Testis (tissue), 3 donors: Measurements from ENCODE around the gene AKT1. TPM values are rescaled to one million over a fixed set of nuclear protein-coding genes. Genes with fewer than 3 reads are reported as not detected.

Experiments used
- DNase-seq: peaks from one replicate; pipeline ENCODE4 v3.0.0-alpha.2; 2019
- H3K27ac ChIP-seq, 2 donors: fragments of 200-600 bp; sonication (generic); one replicate each; pipeline ENCODE4 v1.5.1; 2019
- H3K27me3 ChIP-seq: fragments of 200-600 bp; sonication (generic); one replicate; pipeline ENCODE4 v1.5.1; 2019
- H3K36me3 ChIP-seq: fragments of 200-600 bp; sonication (generic); one replicate; pipeline ENCODE4 v1.5.1; 2017; ENCODE audit warnings: low read depth; ENCODE audit errors: missing control alignments
- H3K4me1 ChIP-seq: fragments of 200-600 bp; sonication (generic); one replicate; pipeline ENCODE4 v1.5.1; 2019
- H3K4me3 ChIP-seq, 2 donors: fragments of 200-600 bp; sonication (generic); one replicate each; pipeline ENCODE4 v1.5.1; 2017 to 2019
- H3K9me3 ChIP-seq: fragments of 200-600 bp; sonication (generic); one replicate; pipeline ENCODE4 v1.5.1; 2017
- POLR2A ChIP-seq: fragments of 450-650 bp; IDR thresholded peaks from one replicate; pipeline ENCODE4 v1.6.1; 2017; ENCODE audit warnings: antibody characterized with exemption, mild to moderate bottlenecking, moderate library complexity
- WGBS, 2 donors: methylation state at CpG; one replicate each; pipeline ENCODE4 v1.1.5; 2018; 5-methylcytosine and 5-hydroxymethylcytosine counted together
- intact Hi-C: fragments of 100-400 bp; cut with DNase I; formaldehyde crosslinking; loops from one replicate; pipeline ENCODE4 v1.15.1; 2023; ENCODE audit warnings: low total_unique reads
- polyA plus RNA-seq: library from polyadenylated mRNA; stranded (reverse); fragments of 350-450 nt; fragmentation: Illumina TruSeq; extraction: RNeasy Lipid Tissue Mini Kit (QIAGEN cat#74804); gene quantifications from one replicate; pipeline ENCODE4 v1.2.3, GENCODE V29; 2014; ENCODE audit warnings: low read depth, low replicate concordance; ENCODE audit not compliant: insufficient read depth
- total RNA-seq, 2 donors: library from RNA; depleted of rRNA; stranded (reverse); fragments of >200 nt; gene quantifications; one replicate each; pipeline ENCODE4 v1.2.3, GENCODE V29; 2016
- TF ChIP-seq, protein P1 (sequence below), 3 experiments: fragments of 450-650 bp in 2 of 3; fragments of 200-600 bp in 1 of 3; sonication (generic) in 1 of 3; IDR thresholded peaks; one replicate each; pipeline ENCODE4 v1.5.1; 2016 to 2019; ENCODE audit warnings: antibody characterized with exemption in 3 of 3, mild to moderate bottlenecking in 2 of 3, moderate library complexity in 1 of 3

Gene AKT1
- total and polyA plus RNA-seq, 3 donors from 2014 or later, result 68.2 to 125 (median 106) TPM

DNA sequence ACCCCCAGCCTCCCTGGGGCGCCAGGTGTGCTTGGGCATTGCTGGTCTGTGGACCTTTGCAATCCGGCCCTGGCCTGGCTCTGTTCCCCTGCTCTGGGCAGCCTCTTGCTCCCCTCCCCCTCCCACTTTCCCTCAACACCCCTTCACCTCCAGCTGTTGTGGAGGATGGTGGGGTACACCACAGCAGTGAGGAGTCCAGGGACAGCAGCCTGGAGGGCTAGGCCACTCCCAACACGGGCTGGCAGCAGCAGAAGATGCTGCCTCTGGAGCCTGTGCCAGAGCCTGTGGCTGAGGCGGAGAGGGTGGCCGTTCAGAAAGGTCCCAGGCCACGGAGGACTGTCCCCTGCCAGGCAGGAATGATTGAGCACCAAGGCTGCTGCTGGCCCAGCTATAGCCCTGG, 12.9 kb upstream of the AKT1 start:
- DNase-seq, result no peak
- no peaks in the 10 kb centered on the region for H3K4me1 ChIP-seq
- WGBS, 2 donors, result 80 to 86% methylated on average over 4 to 6 of the region's 6 CpGs
- no peaks in the 10 kb centered on the region for H3K27me3 ChIP-seq
- no peak overlapping the region for H3K4me3 ChIP-seq
- H3K9me3 ChIP-seq, result no peaks in the 10 kb centered on the region
- H3K27ac ChIP-seq, result no peak overlapping the region
- H3K36me3 ChIP-seq, result no peaks in the 10 kb centered on the region
- TF ChIP-seq POLR2A, result no peak
- TF ChIP-seq, protein P1, sequence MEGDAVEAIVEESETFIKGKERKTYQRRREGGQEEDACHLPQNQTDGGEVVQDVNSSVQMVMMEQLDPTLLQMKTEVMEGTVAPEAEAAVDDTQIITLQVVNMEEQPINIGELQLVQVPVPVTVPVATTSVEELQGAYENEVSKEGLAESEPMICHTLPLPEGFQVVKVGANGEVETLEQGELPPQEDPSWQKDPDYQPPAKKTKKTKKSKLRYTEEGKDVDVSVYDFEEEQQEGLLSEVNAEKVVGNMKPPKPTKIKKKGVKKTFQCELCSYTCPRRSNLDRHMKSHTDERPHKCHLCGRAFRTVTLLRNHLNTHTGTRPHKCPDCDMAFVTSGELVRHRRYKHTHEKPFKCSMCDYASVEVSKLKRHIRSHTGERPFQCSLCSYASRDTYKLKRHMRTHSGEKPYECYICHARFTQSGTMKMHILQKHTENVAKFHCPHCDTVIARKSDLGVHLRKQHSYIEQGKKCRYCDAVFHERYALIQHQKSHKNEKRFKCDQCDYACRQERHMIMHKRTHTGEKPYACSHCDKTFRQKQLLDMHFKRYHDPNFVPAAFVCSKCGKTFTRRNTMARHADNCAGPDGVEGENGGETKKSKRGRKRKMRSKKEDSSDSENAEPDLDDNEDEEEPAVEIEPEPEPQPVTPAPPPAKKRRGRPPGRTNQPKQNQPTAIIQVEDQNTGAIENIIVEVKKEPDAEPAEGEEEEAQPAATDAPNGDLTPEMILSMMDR (IDR thresholded peaks at IDR 0.05), result no peak
- intact Hi-C loops, result no loop called here

DNA sequence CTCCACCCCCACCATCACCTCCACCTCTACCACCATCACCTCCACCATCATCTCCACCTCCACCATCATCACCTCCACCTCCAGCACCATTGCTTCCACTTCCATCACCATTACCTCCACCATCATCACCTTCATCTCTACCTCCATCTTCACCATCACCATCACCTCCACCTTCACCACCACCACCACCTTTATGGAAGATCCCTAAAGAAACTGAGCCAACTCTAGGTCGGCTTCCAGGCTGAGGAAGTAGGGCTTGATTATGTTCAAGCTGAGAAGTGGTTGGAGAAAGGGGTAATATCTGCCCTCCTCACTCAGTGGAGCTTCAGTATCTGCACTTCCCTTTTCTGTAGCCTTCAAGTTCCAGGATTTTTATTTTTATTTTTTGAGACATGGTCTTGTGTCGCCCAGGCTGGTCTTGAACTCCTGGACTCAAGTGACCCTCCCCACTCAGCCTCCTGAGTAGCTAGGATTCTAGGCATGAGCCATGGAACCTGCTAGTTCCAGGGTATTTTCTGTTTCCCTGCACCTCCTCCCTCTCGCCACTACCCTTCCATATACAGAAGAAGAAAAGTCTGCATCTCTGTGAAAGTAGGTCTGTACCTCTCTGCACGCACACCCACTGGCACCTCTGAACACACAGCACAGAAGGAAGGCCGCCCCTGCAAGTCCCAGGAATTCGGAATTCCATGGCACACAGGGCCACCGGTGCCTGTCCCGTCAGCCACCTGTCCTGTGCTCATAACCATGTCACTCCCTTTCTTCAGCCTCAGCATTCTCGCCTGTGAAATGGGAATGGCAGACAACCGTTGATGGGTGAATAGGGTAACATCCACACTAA, 11.3 kb upstream of the AKT1 start:
- Histone ChIP-seq H3K36me3 (no peaks in the 10 kb centered on the region), H3K4me3 (no peak overlapping the region), H3K27me3 (no peaks in the 10 kb centered on the region), H3K9me3 (no peaks in the 10 kb centered on the region), H3K4me1 (peaks cover 2% of the 10 kb centered on the region), H3K27ac (no peak overlapping the region)
- WGBS, 2 donors, result 89 to 92% methylated on average over 10 of the region's 10 CpGs
- DNase-seq, result no peak
- TF ChIP-seq POLR2A, result no peak
- TF ChIP-seq, protein P1 (IDR thresholded peaks at IDR 0.05), result no peak
- intact Hi-C loops, result no loop called here

DNA sequence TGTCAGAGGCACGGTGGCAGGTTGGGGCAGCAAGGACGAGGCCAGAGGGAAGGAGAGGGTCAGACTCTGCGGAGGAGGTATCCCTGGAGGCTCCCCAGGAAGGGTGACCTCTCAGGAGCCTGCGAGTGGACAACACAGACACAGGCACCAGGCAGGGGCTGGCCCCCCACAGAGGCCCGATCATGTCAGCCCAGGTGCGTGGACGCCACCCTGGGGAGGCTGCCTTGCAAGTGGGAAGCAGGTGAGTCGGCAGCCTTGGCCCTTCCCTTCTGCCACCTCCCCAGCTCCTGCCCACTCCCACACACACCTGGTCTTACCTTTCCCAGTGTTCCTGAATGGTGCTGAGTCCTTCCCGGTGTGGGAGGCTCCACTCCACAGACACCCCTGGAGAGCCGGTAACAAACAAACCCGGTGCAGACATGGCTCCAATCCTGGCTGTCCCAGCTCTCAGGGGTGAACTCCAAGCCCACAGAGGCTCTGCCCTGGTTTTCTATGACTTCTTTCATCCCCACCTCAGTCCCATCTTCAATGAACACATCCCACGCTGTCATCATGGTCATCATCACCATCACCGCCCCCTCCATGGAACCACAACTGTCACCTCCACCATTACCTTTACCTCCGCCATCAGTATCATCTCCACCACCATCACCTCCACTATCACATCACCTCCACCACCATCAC, 10.5 kb upstream of the AKT1 start:
- H3K27ac ChIP-seq, result no peak overlapping the region
- WGBS, 2 donors, result 79 to 84% methylated on average over 12 to 14 of the region's 14 CpGs
- intact Hi-C loops, result no loop called here
- no peaks in the 10 kb centered on the region for H3K27me3 ChIP-seq
- H3K4me3 ChIP-seq, result no peak overlapping the region
- H3K4me1 ChIP-seq, result peaks cover 9% of the 10 kb centered on the region
- no peaks in the 10 kb centered on the region for H3K9me3 ChIP-seq
- no peak for DNase-seq
- TF ChIP-seq POLR2A, result no peak
- TF ChIP-seq, protein P1 (IDR thresholded peaks at IDR 0.05), result no peak
- H3K36me3 ChIP-seq, result no peaks in the 10 kb centered on the region

DNA sequence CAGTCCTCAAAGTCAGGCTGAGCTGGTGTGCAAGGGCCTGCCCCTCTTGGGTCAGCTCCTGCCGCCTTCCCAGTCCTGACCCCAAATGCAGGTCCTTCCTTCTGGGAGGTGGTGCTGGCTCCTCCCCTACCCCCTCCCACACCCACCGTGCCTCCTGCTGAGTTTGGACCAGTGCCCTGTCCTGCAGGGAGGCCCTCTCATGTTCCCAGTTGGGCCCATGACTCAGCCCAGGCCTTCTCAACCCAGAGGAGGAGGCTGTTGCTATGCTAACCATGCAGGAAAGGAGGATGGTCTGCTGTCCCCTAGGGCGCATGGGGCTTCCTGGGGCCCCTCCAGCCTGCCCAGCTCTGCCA, 9.8 kb upstream of the AKT1 start:
- Histone ChIP-seq H3K27me3 (no peaks in the 10 kb centered on the region), H3K9me3 (no peaks in the 10 kb centered on the region), H3K4me3 (no peak overlapping the region), H3K27ac (no peak overlapping the region), H3K4me1 (peaks cover 11% of the 10 kb centered on the region), H3K36me3 (no peaks in the 10 kb centered on the region)
- TF ChIP-seq POLR2A, result no peak
- TF ChIP-seq, protein P1 (IDR thresholded peaks at IDR 0.05), result no peak
- 49% methylated on average over 3 of the region's 3 CpGs; no CpG with 5 or more reads in 1 of the 2 donors for WGBS, 2 donors
- DNase-seq, result no peak
- intact Hi-C loops, result no loop called here
